Natural killer cell (primary cell): ENCODE data around the gene CACNA1S. TPM values are rescaled to one million over a fixed set of nuclear protein-coding genes. Genes with fewer than 3 reads are reported as not detected.
A peak's percentile ranks its signal among the peaks of the same experiment; 100 is the strongest.

ENCODE experiments used
- ATAC-seq, 3 donors: fragments of 150-1000 bp in 2 of 3; fragments of 200-7000 bp in 1 of 3; cut with Tn5 transposase; 1 replicate in 1 of 3; 2 replicates in 2 of 3; pipeline ENCODE4 v1.10.0; 2021; ENCODE audit warnings: mild to moderate bottlenecking in 2 of 3, moderate library complexity in 2 of 3
- DNase-seq, 2 donors: peaks; one replicate each; pipeline versions ENCODE4 v3.0.0 to v3.0.0-alpha.2; 2013 to 2021; ENCODE audit warnings: mixed read lengths in 1 of 2
- H3K27ac ChIP-seq: one replicate; pipeline ENCODE4 v1.5.1; 2013; ENCODE audit warnings: mild to moderate bottlenecking, low read length
- H3K27me3 ChIP-seq: one replicate; pipeline ENCODE4 v1.6.1; 2013; ENCODE audit warnings: low read length; ENCODE audit not compliant: control insufficient read depth, insufficient read depth
- H3K36me3 ChIP-seq: one replicate; pipeline ENCODE4 v1.6.1; 2013; ENCODE audit warnings: low read length; ENCODE audit not compliant: control insufficient read depth, insufficient read depth
- H3K4me1 ChIP-seq: one replicate; pipeline ENCODE4 v1.6.1; 2013; ENCODE audit warnings: low read length; ENCODE audit not compliant: control insufficient read depth, insufficient read depth
- H3K4me3 ChIP-seq: one replicate; pipeline ENCODE4 v1.5.1; 2013; ENCODE audit warnings: low read length
- H3K9me3 ChIP-seq: one replicate; pipeline ENCODE4 v1.6.1; 2013; ENCODE audit warnings: low read length; ENCODE audit not compliant: control insufficient read depth, insufficient read depth
- H3K27ac Mint-ChIP-seq, 2 donors: one replicate each; pipeline ENCODE4 v1.8.0; 2022; ENCODE audit warnings: mild to moderate bottlenecking in 2 of 2, mixed read lengths in 2 of 2, moderate library complexity in 1 of 2
- H3K27me3 Mint-ChIP-seq, 2 donors: one replicate each; pipeline ENCODE4 v1.8.0; 2022; ENCODE audit warnings: low read depth in 2 of 2, mixed read lengths in 2 of 2
- H3K36me3 Mint-ChIP-seq: one replicate; pipeline ENCODE4 v1.8.0; 2022; ENCODE audit warnings: mixed read lengths
- H3K4me1 Mint-ChIP-seq, 2 donors: one replicate each; pipeline ENCODE4 v1.8.0; 2022; ENCODE audit warnings: mixed read lengths in 2 of 2
- H3K4me3 Mint-ChIP-seq: one replicate; pipeline ENCODE4 v1.8.0; 2022; ENCODE audit warnings: mild to moderate bottlenecking, moderate library complexity, mixed read lengths
- H3K9me3 Mint-ChIP-seq, 2 donors: one replicate each; pipeline ENCODE4 v1.8.0; 2022; ENCODE audit warnings: mixed read lengths in 2 of 2
- CTCF ChIP-seq: fragments of 200-600 bp; IDR thresholded peaks from one replicate; pipeline ENCODE4 v1.8.0; 2022; ENCODE audit warnings: antibody characterized with exemption
- WGBS: methylation state at CpG from one replicate; pipeline ENCODE4 v1.1.7; 2013; ENCODE audit warnings: missing lambda C conversion rate; ENCODE audit not compliant: insufficient coverage; 5-methylcytosine and 5-hydroxymethylcytosine counted together
- intact Hi-C: fragments of 100-400 bp; cut with micrococcal nuclease; formaldehyde crosslinking; loops from one replicate; pipeline ENCODE4 v1.14.2; 2022
- total RNA-seq, 4 donors: library from RNA; stranded (reverse); fragments of 120-200 nt in 1 of 4; gene quantifications; one replicate each; pipeline versions ENCODE4 v1.2.3 to v1.2.4, GENCODE V29; 2013 to 2022

CACNA1S gene
- total RNA-seq, 3 donors from 2014 or later (not counting 1 experiment from before 2014, with no cell fraction given), result not detected

DNA sequence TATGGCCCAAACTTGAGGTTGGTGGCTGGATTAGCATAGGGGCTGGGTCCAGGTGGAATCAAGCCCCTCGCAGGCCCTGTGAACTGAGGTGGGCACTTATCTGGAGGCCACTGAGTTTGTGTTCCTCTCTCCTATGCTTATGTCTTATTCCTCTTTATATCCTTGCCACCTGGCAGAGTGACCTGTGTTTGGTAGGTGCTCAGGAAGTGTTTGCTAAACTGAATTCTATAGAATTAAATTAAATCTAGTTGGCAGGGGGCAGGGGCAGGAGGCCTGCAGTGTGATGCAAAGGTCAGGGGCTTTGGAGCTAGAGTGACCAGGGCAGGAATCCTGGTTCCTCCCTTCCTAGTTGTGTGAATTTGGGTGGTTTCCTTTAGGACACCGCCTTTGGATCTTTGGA, 43.1 kb upstream of the CACNA1S start:
- Mint-ChIP-seq H3K36me3 (no peaks in the 10 kb centered on the region), H3K27me3 (peaks cover 14 to 17% of the 10 kb centered on the region in 2 donors), H3K4me1 (peaks cover 13 to 24% of the 10 kb centered on the region in 2 donors), H3K4me3 (peak overlapping the region; percentile 28), H3K9me3 (no peaks in the 10 kb centered on the region), H3K27ac (no peak overlapping the region)
- intact Hi-C loops, result no loop called here
- Histone ChIP-seq H3K36me3 (no peaks in the 10 kb centered on the region), H3K4me3 (no peak overlapping the region), H3K4me1 (peaks cover 14% of the 10 kb centered on the region), H3K9me3 (no peaks in the 10 kb centered on the region), H3K27me3 (no peaks in the 10 kb centered on the region), H3K27ac (no peak overlapping the region)
- DNase-seq (no peak), ATAC-seq (no peak)
- TF ChIP-seq CTCF, result no peak
- 93% methylated on average over 2 of the region's 2 CpGs for WGBS

GRCh38 chr1:201154389-201155165, 42.4 kb upstream of the CACNA1S start, which contains the start of gene TMEM9:
Gene TMEM9, minus strand, starts transcription at chr1:201154474. Its CDS starts 551 bp downstream, at chr1:201153923.
- 11% methylated on average over 26 of the region's 31 CpGs for WGBS
- no peaks in the 10 kb centered on the region for H3K36me3 Mint-ChIP-seq
- no peak for TF ChIP-seq CTCF

DNA sequence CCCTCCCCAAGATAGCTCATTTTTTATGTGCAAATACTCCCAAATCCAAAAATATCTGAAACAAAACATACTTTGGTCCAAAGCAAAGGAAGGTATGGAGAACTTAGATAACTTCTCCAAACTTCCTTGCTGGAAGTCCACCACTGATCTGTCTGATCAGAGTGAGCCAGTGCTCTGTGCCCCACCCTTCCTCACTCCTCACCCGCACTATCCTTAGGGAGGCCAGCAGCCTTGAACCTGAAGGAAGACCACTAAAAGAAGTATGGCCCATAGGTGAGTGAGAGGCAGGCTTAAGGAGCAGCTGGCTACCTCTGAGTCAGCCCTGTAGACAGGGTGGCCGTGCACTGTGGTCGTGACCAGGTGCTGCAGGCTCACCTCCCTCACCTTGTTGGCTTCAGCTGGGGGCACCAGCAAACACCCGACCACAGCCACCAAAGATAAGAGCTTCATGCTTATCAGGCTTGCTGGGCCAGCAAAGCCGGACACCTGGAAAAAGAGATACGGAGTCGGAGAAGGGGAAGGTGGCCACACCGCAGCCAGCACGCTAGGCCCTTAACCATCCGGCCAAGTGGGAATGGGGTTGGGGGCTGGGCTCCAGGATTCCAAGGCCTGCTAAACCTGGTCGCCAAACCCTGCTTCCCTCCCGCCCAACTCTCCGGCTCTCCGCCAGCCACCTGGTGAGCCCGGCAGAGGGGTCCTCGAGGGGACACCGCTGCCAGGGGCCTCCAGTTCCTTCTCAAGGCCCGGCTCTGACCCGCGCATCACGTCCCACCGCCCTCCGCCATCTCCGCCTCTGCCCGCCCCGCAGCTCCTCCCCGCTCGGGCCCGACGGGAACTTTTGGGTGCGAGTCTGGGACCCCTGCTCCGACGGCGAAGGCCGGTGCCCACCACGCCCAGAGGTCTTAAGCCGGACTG, 41.5 kb upstream of the CACNA1S start:
- H3K4me3 ChIP-seq, result peak overlapping the region; percentile 56
- Mint-ChIP-seq H3K27ac (peak overlapping the region; percentile 75 to 83), H3K4me1 (peaks cover 13 to 24% of the 10 kb centered on the region in 2 donors), H3K27me3 (peaks cover 14 to 17% of the 10 kb centered on the region in 2 donors), H3K36me3 (no peaks in the 10 kb centered on the region), H3K9me3 (no peaks in the 10 kb centered on the region), H3K4me3 (peak overlapping the region; percentile 91)
- no peak for DNase-seq
- peak; percentile 79 to 80 (median 80) for ATAC-seq
- no peaks in the 10 kb centered on the region for H3K27me3 ChIP-seq
- TF ChIP-seq CTCF, result no peak
- 3% methylated on average over 37 of the region's 37 CpGs for WGBS
- H3K36me3 ChIP-seq, result peaks cover 4% of the 10 kb centered on the region
- no peaks in the 10 kb centered on the region for H3K9me3 ChIP-seq
- no peak overlapping the region for H3K27ac ChIP-seq
- H3K4me1 ChIP-seq, result peaks cover 14% of the 10 kb centered on the region
- intact Hi-C loops, result loop anchor here (5.0 kb wide), 1 partner anchor 136 kb away; no protein-coding TSS in a partner anchor

More at GRCh38 chr1:201154389-201155165, 42.4 kb upstream of the CACNA1S start, which contains the start of gene TMEM9:
- no peaks in the 10 kb centered on the region for H3K27me3 ChIP-seq
- H3K4me3 ChIP-seq, result peak within 1 kb of the TSS; percentile 56
- H3K4me1 ChIP-seq, result peaks cover 14% of the 10 kb centered on the region
- H3K27ac ChIP-seq, result no peak within 1 kb of the TSS
- DNase-seq (peak; percentile 98 to 99), ATAC-seq (peak; percentile 94 to 96 (median 96))
- Mint-ChIP-seq H3K4me3 (peak within 1 kb of the TSS; percentile 91), H3K27ac (peak within 1 kb of the TSS; percentile 75 to 83), H3K4me1 (peaks cover 13 to 24% of the 10 kb centered on the region in 2 donors), H3K9me3 (no peaks in the 10 kb centered on the region), H3K27me3 (peaks cover 14 to 17% of the 10 kb centered on the region in 2 donors)
- H3K36me3 ChIP-seq, result no peaks in the 10 kb centered on the region
- intact Hi-C loops, result loop anchor here (5.0 kb wide), 1 partner anchor 137 kb away; no protein-coding TSS in a partner anchor
- no peaks in the 10 kb centered on the region for H3K9me3 ChIP-seq
